IMR-90 (cell line): ENCODE measurements around the gene SORL1. TPM values are rescaled to one million over a fixed set of nuclear protein-coding genes. Genes with fewer than 3 reads are reported as not detected.

Experiments
- ATAC-seq: fragments of 200-7000 bp; cut with Tn5 transposase; 2 replicates; pipeline ENCODE4 v1.9.1; 2020; ENCODE audit warnings: low read depth, mild to moderate bottlenecking, moderate library complexity
- BruUV-seq: library from RNA; stranded (reverse); fragments of 400-500 nt; replicated peaks from 2 replicates; lab custom pipeline; 2021; lab: Mats Ljungman, UMichigan
- CTCF ChIA-PET: fragments of 300-600 bp; formaldehyde crosslinking; extraction: SDS; loops from one replicate; lab custom pipeline; 2021; ENCODE audit warnings: antibody characterized with exemption; lab: Yijun Ruan, JAX
- POLR2A ChIA-PET: fragments of 300-600 bp; sonication (Branson Sonifier 250); formaldehyde crosslinking; loops from one replicate; lab custom pipeline; 2022; ENCODE audit warnings: antibody characterized with exemption; ENCODE audit not compliant: unreplicated experiment; lab: Charles Lee
- DNase-seq: peaks from one replicate; pipeline ENCODE4 v3.0.0; 2013
- H2AFZ ChIP-seq: replicated peaks from 2 replicates; pipeline ENCODE3; 2013; ENCODE audit warnings: low read length, mild to moderate bottlenecking; ENCODE audit not compliant: poor library complexity
- H2AK5ac ChIP-seq: 2 replicates; pipeline ENCODE4 v1.6.1; 2013; ENCODE audit warnings: low read depth, low read length, inconsistent platforms
- H2AK9ac ChIP-seq: replicated peaks from 2 replicates; pipeline ENCODE3; 2013; ENCODE audit warnings: mild to moderate bottlenecking, low read depth, low read length, moderate library complexity; ENCODE audit not compliant: poor library complexity
- H2BK120ac ChIP-seq: 2 replicates; pipeline ENCODE4 v1.6.1; 2013; ENCODE audit warnings: low read depth, low read length, inconsistent platforms
- H2BK15ac ChIP-seq: 3 replicates; pipeline ENCODE4 v1.6.1; 2013; ENCODE audit warnings: low read depth, low read length, inconsistent platforms
- H2BK20ac ChIP-seq: 2 replicates; pipeline ENCODE4 v1.6.1; 2013; ENCODE audit warnings: low read depth, mild to moderate bottlenecking, inconsistent platforms, low read length, moderate library complexity
- H2BK5ac ChIP-seq: 2 replicates; pipeline ENCODE4 v1.6.1; 2013; ENCODE audit warnings: mild to moderate bottlenecking, low read depth, low read length, inconsistent platforms; ENCODE audit not compliant: poor library complexity, severe bottlenecking
- H3K14ac ChIP-seq: replicated peaks from 2 replicates; pipeline ENCODE4 v1.6.1; 2013; ENCODE audit warnings: low read depth, low read length, inconsistent platforms
- H3K18ac ChIP-seq: 2 replicates; pipeline ENCODE4 v1.6.1; 2013; ENCODE audit warnings: low read depth, low read length, control low read depth
- H3K23ac ChIP-seq: 2 replicates; pipeline ENCODE4 v1.6.1; 2013; ENCODE audit warnings: low read depth, low read length, inconsistent platforms
- H3K27ac ChIP-seq: 2 replicates; pipeline ENCODE4 v1.5.1; 2013; ENCODE audit warnings: mild to moderate bottlenecking, control low read depth, low read length; ENCODE audit not compliant: insufficient read depth
- H3K27me3 ChIP-seq: 2 replicates; pipeline ENCODE4 v1.6.1; 2013; ENCODE audit warnings: low read length; ENCODE audit not compliant: control insufficient read depth, insufficient read depth
- H3K36me3 ChIP-seq: 2 replicates; pipeline ENCODE4 v1.6.1; 2013; ENCODE audit warnings: low read length, mixed read lengths; ENCODE audit not compliant: control insufficient read depth, insufficient read depth
- H3K4ac ChIP-seq: 2 replicates; pipeline ENCODE4 v1.6.1; 2013; ENCODE audit warnings: low read depth, low read length, inconsistent platforms
- H3K4me1 ChIP-seq: 2 replicates; pipeline ENCODE4 v1.6.1; 2013; ENCODE audit warnings: low read length, mixed read lengths; ENCODE audit not compliant: control insufficient read depth, insufficient read depth
- H3K4me2 ChIP-seq: 2 replicates; pipeline ENCODE4 v1.6.1; 2013; ENCODE audit warnings: low read depth, mild to moderate bottlenecking, control low read depth, low read length, moderate library complexity
- H3K4me3 ChIP-seq: 2 replicates; pipeline ENCODE4 v1.5.1; 2013; ENCODE audit warnings: low read depth, mild to moderate bottlenecking, control low read depth, low read length, moderate library complexity; ENCODE audit not compliant: insufficient read depth
- H3K56ac ChIP-seq: 2 replicates; pipeline ENCODE4 v1.6.1; 2013; ENCODE audit warnings: low read length, inconsistent platforms; ENCODE audit not compliant: insufficient read depth; ENCODE audit errors: extremely low read depth
- H3K79me1 ChIP-seq, 2 experiments: 2 replicates each; pipeline ENCODE4 v1.6.1; 2013; ENCODE audit warnings: low read length in 2 of 2, inconsistent platforms in 1 of 2, low read depth in 1 of 2
- H3K9ac ChIP-seq: 2 replicates; pipeline ENCODE4 v1.6.1; 2013; ENCODE audit warnings: low read depth, low read length, control low read depth
- H3K9me1 ChIP-seq: 2 replicates; pipeline ENCODE4 v1.6.1; 2013; ENCODE audit warnings: low read length, inconsistent platforms; ENCODE audit not compliant: insufficient read depth
- H3K9me3 ChIP-seq: 2 replicates; pipeline ENCODE4 v1.6.1; 2013; ENCODE audit warnings: low read length; ENCODE audit not compliant: control insufficient read depth, insufficient read depth
- H4K20me1 ChIP-seq: 2 replicates; pipeline ENCODE4 v1.6.1; 2013; ENCODE audit warnings: low read length, inconsistent platforms; ENCODE audit not compliant: insufficient read depth
- H4K5ac ChIP-seq: 2 replicates; pipeline ENCODE4 v1.6.1; 2013; ENCODE audit warnings: mild to moderate bottlenecking, low read depth, low read length, control low read depth
- H4K8ac ChIP-seq, 2 experiments: 2 replicates each; pipeline ENCODE4 v1.6.1; 2013; ENCODE audit warnings: low read depth in 2 of 2, low read length in 2 of 2, control low read depth in 1 of 2, inconsistent platforms in 1 of 2
- H4K91ac ChIP-seq: 2 replicates; pipeline ENCODE4 v1.6.1; 2013; ENCODE audit warnings: low read depth, low read length, inconsistent platforms; ENCODE audit not compliant: insufficient read depth
- CEBPB ChIP-seq: IDR thresholded peaks from 2 replicates; pipeline ENCODE4 v1.6.1; 2012; ENCODE audit warnings: low read depth, low read length, improper control_type of control experiment
- CHD1 ChIP-seq: IDR thresholded peaks from 2 replicates; pipeline ENCODE4 v1.6.1; 2012; ENCODE audit warnings: low read depth, low read length, improper control_type of control experiment
- CTCF ChIP-seq: conservative IDR thresholded peaks from 2 replicates; pipeline ENCODE4 v1.5.1; 2012; ENCODE audit warnings: mild to moderate bottlenecking, low read depth, low read length, improper control_type of control experiment
- ELK1 ChIP-seq: fragments of 150-350 bp; IDR thresholded peaks from 2 replicates; pipeline ENCODE4 v1.6.1; 2016; ENCODE audit warnings: low read depth, mild to moderate bottlenecking, low read length, moderate library complexity, borderline replicate concordance
- FOS ChIP-seq: fragments of 150-350 bp; IDR thresholded peaks from 2 replicates; pipeline ENCODE4 v1.6.1; 2016; ENCODE audit warnings: low read depth, low read length
- NFE2L2 ChIP-seq: fragments of 150-350 bp; IDR thresholded peaks from 2 replicates; pipeline ENCODE4 v1.6.1; 2016; ENCODE audit warnings: low read depth, mild to moderate bottlenecking, low read length
- WGBS, 2 experiments: methylation state at CpG; one replicate each; pipeline versions ENCODE4 v1.1.5 to v1.1.7; 2013; ENCODE audit warnings: missing lambda C conversion rate in 2 of 2; ENCODE audit not compliant: insufficient read length in 1 of 2; ENCODE audit errors: extremely low coverage in 2 of 2; 5-methylcytosine and 5-hydroxymethylcytosine counted together
- dilution Hi-C: fragments of 300-500 bp; cut with HindIII; formaldehyde crosslinking; loops from one replicate; pipeline ENCODE4 v1.14.3; 2018; ENCODE audit warnings: low sequenced_read_pairs; ENCODE audit not compliant: unreplicated experiment
- in situ Hi-C: fragments of 300-500 bp; cut with MboI; formaldehyde crosslinking; loops from 3 replicates; pipeline ENCODE4 v1.14.3; 2019; ENCODE audit warnings: low sequenced_read_pairs, inconsistent platforms, mixed read lengths
- intact Hi-C: fragments of 100-400 bp; cut with micrococcal nuclease; formaldehyde crosslinking; loops from 2 replicates; pipeline ENCODE4 v1.10.0; 2022
- polyA plus RNA-seq, 3 experiments: library from polyadenylated mRNA; depleted of rRNA; stranded (reverse); fragments of >200 nt; gene quantifications; 2 replicates each; pipeline ENCODE4 v1.2.3, GENCODE V29; 2012; ENCODE audit warnings: low replicate concordance in 1 of 3
- total RNA-seq: library from RNA; depleted of rRNA; stranded (reverse); fragments of >200 nt; gene quantifications from 2 replicates; pipeline ENCODE4 v1.2.3, GENCODE V29; 2012
- TF ChIP-seq, protein P1 (sequence below): fragments of 150-350 bp; IDR thresholded peaks from 2 replicates; pipeline ENCODE4 v1.6.1; 2017; ENCODE audit warnings: mild to moderate bottlenecking, antibody characterized with exemption, low read length, low read depth

The SORL1 gene
- total and polyA plus RNA-seq, 2 of the 4 experiments (the other 2 are of a cell fraction) = 1.0 to 2.0 TPM

GRCh38 chr11:121648306-121648705, 196.2 kb downstream of the SORL1 start:
- ChIA-PET CTCF (no interaction called here), POLR2A (no interaction called here)
- Histone ChIP-seq H3K4me1 (peaks cover 13% of the 10 kb centered on the region), H3K14ac (0 out of 2 replicates have a peak overlapping the region, but pooled peaks have one; percentile 55), H3K36me3 (no peaks in the 10 kb centered on the region), H2BK15ac (no peak overlapping the region), H3K9ac (no peak overlapping the region), H3K27ac (no peak overlapping the region), H3K4me2 (no peak overlapping the region), H3K27me3 (no peaks in the 10 kb centered on the region), H3K18ac (no peak overlapping the region; the same call in 1 of the 2 replicates), H3K9me1 (peaks cover 8% of the 10 kb centered on the region), H3K79me1 (no peaks in the 10 kb centered on the region), H2BK120ac (0 out of 2 replicates have a peak overlapping the region, but pooled peaks have one; percentile 17), H3K56ac (no peak overlapping the region), H2AFZ (no peak overlapping the region), H2AK9ac (no peak overlapping the region), H2BK20ac (no peak overlapping the region), H4K5ac (0 out of 2 replicates have a peak overlapping the region, but pooled peaks have one; percentile 7), H4K91ac (peak overlapping the region; percentile 55; the same call in 1 of the 2 replicates), H4K8ac (peak overlapping the region in 1 of 2 experiments; percentile 5; a peak in 1 of 4 replicates), H4K20me1 (no peaks in the 10 kb centered on the region), H3K23ac (no peak overlapping the region), H2AK5ac (0 out of 2 replicates have a peak overlapping the region, but pooled peaks have one; percentile 28), H2BK5ac (no peak overlapping the region), H3K4me3 (no peak overlapping the region), H3K9me3 (no peaks in the 10 kb centered on the region), H3K4ac (no peak overlapping the region)
- no peak for DNase-seq
- no TSS peak for BruUV-seq
- TF ChIP-seq CEBPB = no peak
- TF ChIP-seq CHD1 = no peak
- no peak for TF ChIP-seq CTCF
- TF ChIP-seq, protein P1, sequence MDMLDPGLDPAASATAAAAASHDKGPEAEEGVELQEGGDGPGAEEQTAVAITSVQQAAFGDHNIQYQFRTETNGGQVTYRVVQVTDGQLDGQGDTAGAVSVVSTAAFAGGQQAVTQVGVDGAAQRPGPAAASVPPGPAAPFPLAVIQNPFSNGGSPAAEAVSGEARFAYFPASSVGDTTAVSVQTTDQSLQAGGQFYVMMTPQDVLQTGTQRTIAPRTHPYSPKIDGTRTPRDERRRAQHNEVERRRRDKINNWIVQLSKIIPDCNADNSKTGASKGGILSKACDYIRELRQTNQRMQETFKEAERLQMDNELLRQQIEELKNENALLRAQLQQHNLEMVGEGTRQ = no peak
- no peak for TF ChIP-seq ELK1
- TF ChIP-seq FOS = no peak
- TF ChIP-seq NFE2L2 = no peak
- intact Hi-C loops (no loop called here), in situ Hi-C loops (no loop called here), dilution Hi-C loops (no loop called here)
- no CpG with 5 or more reads among the region's 4 CpGs for WGBS, 2 experiments
- ATAC-seq = no peak
